Testis (tissue), 3 donors: ENCODE measurements around the gene L1CAM. TPM values are rescaled to one million over a fixed set of nuclear protein-coding genes. Genes with fewer than 3 reads are reported as not detected.

Experiments
- DNase-seq: peaks from one replicate; pipeline ENCODE4 v3.0.0-alpha.2; 2019
- H3K27ac ChIP-seq, 2 donors: fragments of 200-600 bp; sonication (generic); one replicate each; pipeline ENCODE4 v1.5.1; 2019
- H3K27me3 ChIP-seq: fragments of 200-600 bp; sonication (generic); one replicate; pipeline ENCODE4 v1.5.1; 2019
- H3K36me3 ChIP-seq: fragments of 200-600 bp; sonication (generic); one replicate; pipeline ENCODE4 v1.5.1; 2017; ENCODE audit warnings: low read depth; ENCODE audit errors: missing control alignments
- H3K4me1 ChIP-seq: fragments of 200-600 bp; sonication (generic); one replicate; pipeline ENCODE4 v1.5.1; 2019
- H3K4me3 ChIP-seq, 2 donors: fragments of 200-600 bp; sonication (generic); one replicate each; pipeline ENCODE4 v1.5.1; 2017 to 2019
- H3K9me3 ChIP-seq: fragments of 200-600 bp; sonication (generic); one replicate; pipeline ENCODE4 v1.5.1; 2017
- CTCF ChIP-seq, 3 experiments: fragments of 450-650 bp in 2 of 3; fragments of 200-600 bp in 1 of 3; sonication (generic) in 1 of 3; IDR thresholded peaks; one replicate each; pipeline ENCODE4 v1.5.1; 2016 to 2019; ENCODE audit warnings: antibody characterized with exemption in 3 of 3, mild to moderate bottlenecking in 2 of 3, moderate library complexity in 1 of 3
- POLR2A ChIP-seq: fragments of 450-650 bp; IDR thresholded peaks from one replicate; pipeline ENCODE4 v1.6.1; 2017; ENCODE audit warnings: antibody characterized with exemption, mild to moderate bottlenecking, moderate library complexity
- WGBS, 2 donors: methylation state at CpG; one replicate each; pipeline ENCODE4 v1.1.5; 2018; 5-methylcytosine and 5-hydroxymethylcytosine counted together
- intact Hi-C: fragments of 100-400 bp; cut with DNase I; formaldehyde crosslinking; loops from one replicate; pipeline ENCODE4 v1.15.1; 2023; ENCODE audit warnings: low total_unique reads
- polyA plus RNA-seq: library from polyadenylated mRNA; stranded (reverse); fragments of 350-450 nt; fragmentation: Illumina TruSeq; extraction: RNeasy Lipid Tissue Mini Kit (QIAGEN cat#74804); gene quantifications from one replicate; pipeline ENCODE4 v1.2.3, GENCODE V29; 2014; ENCODE audit warnings: low read depth, low replicate concordance; ENCODE audit not compliant: insufficient read depth
- total RNA-seq, 2 donors: library from RNA; depleted of rRNA; stranded (reverse); fragments of >200 nt; gene quantifications; one replicate each; pipeline ENCODE4 v1.2.3, GENCODE V29; 2016

Gene L1CAM
- total and polyA plus RNA-seq, 3 donors from 2014 or later, result 1.7 to 4.5 (median 2.5) TPM

GRCh38 chrX:153816831-153817690 is 68.9 kb downstream of the L1CAM start:
- no peak for DNase-seq
- Histone ChIP-seq H3K27ac (no peak overlapping the region), H3K27me3 (no peaks in the 10 kb centered on the region), H3K4me1 (no peaks in the 10 kb centered on the region), H3K36me3 (no peaks in the 10 kb centered on the region), H3K9me3 (no peaks in the 10 kb centered on the region), H3K4me3 (no peak overlapping the region)
- TF ChIP-seq POLR2A (no peak), CTCF (IDR thresholded peaks at IDR 0.05) (no peak)
- 70 to 82% methylated on average over 2 to 25 of the region's 25 CpGs for WGBS, 2 donors
- intact Hi-C loops, result no loop called here

GRCh38 chrX:153814591-153815315 is 71.2 kb downstream of the L1CAM start:
- TF ChIP-seq CTCF (IDR thresholded peaks at IDR 0.05), result no peak
- TF ChIP-seq POLR2A, result no peak
- Histone ChIP-seq H3K4me3 (no peak overlapping the region), H3K36me3 (no peaks in the 10 kb centered on the region), H3K4me1 (no peaks in the 10 kb centered on the region), H3K9me3 (no peaks in the 10 kb centered on the region), H3K27me3 (no peaks in the 10 kb centered on the region), H3K27ac (no peak overlapping the region)
- no peak for DNase-seq
- intact Hi-C loops, result no loop called here
- 84 to 86% methylated on average over 17 to 19 of the region's 19 CpGs for WGBS, 2 donors

- Histone ChIP-seq H3K27me3 (no peaks in the 10 kb centered on the region), H3K9me3 (no peaks in the 10 kb centered on the region), H3K4me3 (no peak overlapping the region), H3K4me1 (no peaks in the 10 kb centered on the region), H3K36me3 (no peaks in the 10 kb centered on the region), H3K27ac (no peak overlapping the region)
- WGBS, 2 donors, result 92 to 99% methylated on average over 4 to 5 of the region's 5 CpGs
- DNase-seq, result no peak
- no peak for TF ChIP-seq CTCF (IDR thresholded peaks at IDR 0.05)
- no peak for TF ChIP-seq POLR2A
- intact Hi-C loops, result no loop called here
Observed at GRCh38 chrX:153813161-153813560, 72.8 kb downstream of the L1CAM start.

GRCh38 chrX:153812220-153812619 is 73.8 kb downstream of the L1CAM start:
- Histone ChIP-seq H3K27ac (no peak overlapping the region), H3K36me3 (no peaks in the 10 kb centered on the region), H3K27me3 (no peaks in the 10 kb centered on the region), H3K4me3 (no peak overlapping the region), H3K4me1 (no peaks in the 10 kb centered on the region), H3K9me3 (no peaks in the 10 kb centered on the region)
- no peak for DNase-seq
- intact Hi-C loops, result no loop called here
- WGBS, 2 donors, result 49 to 74% methylated on average over 4 to 13 of the region's 14 CpGs
- TF ChIP-seq POLR2A, result no peak
- TF ChIP-seq CTCF (IDR thresholded peaks at IDR 0.05), result no peak

Other genes starting within 250 kb of the L1CAM start
- gene DUSP9, start 239.0 kb downstream of the L1CAM start, total RNA-seq, result 10 to 100 TPM in 1 of 2 donors, 1 to 10 TPM in 1; 6.2 to 10.2 TPM
- gene DUSP9, start 239.0 kb downstream of the L1CAM start, polyA plus RNA-seq, result 2.5 TPM
- 10 to 100 TPM; 41.0 to 51.5 TPM for gene PNCK, start 212.4 kb downstream of the L1CAM start, total RNA-seq
- 19.9 TPM for gene PNCK, start 212.4 kb downstream of the L1CAM start, polyA plus RNA-seq
- 100 to 1,000 TPM in 1 of 2 donors, 10 to 100 TPM in 1; 91.3 to 107 TPM for gene SLC6A8, start 198.2 kb downstream of the L1CAM start, total RNA-seq
- gene SLC6A8, start 198.2 kb downstream of the L1CAM start, polyA plus RNA-seq, result 73.5 TPM
- 100 to 1,000 TPM; 149 to 153 TPM for gene BCAP31, start 161.8 kb downstream of the L1CAM start, total RNA-seq
- gene BCAP31, start 161.8 kb downstream of the L1CAM start, polyA plus RNA-seq, result 222 TPM
- gene ABCD1, start 161.3 kb downstream of the L1CAM start, total RNA-seq, result 100 to 1,000 TPM in 1 of 2 donors, 10 to 100 TPM in 1; 84.4 to 112 TPM
- 34.3 TPM for gene ABCD1, start 161.3 kb downstream of the L1CAM start, polyA plus RNA-seq
- gene PLXNB3, start 121.9 kb downstream of the L1CAM start, total RNA-seq, result 10 to 100 TPM; 49.3 to 57.9 TPM
- gene PLXNB3, start 121.9 kb downstream of the L1CAM start, polyA plus RNA-seq, result 28.0 TPM
- 1 to 10 TPM in 1 of 2 donors, under 1 TPM in 1; 0.62 to 2.2 TPM for gene SRPK3, start 105.1 kb downstream of the L1CAM start, total RNA-seq
- 1.3 TPM for gene SRPK3, start 105.1 kb downstream of the L1CAM start, polyA plus RNA-seq
- gene IDH3G, start 91.8 kb downstream of the L1CAM start, total RNA-seq, result 10 to 100 TPM; 74.9 to 83.1 TPM
- gene IDH3G, start 91.8 kb downstream of the L1CAM start, polyA plus RNA-seq, result 52.4 TPM
- 100 to 1,000 TPM; 246 to 294 TPM for gene SSR4, start 91.5 kb downstream of the L1CAM start, total RNA-seq
- 275 TPM for gene SSR4, start 91.5 kb downstream of the L1CAM start, polyA plus RNA-seq
- 10 to 100 TPM; 13.5 to 17.2 TPM for gene PDZD4, start 55.6 kb downstream of the L1CAM start, total RNA-seq
- 11.2 TPM for gene PDZD4, start 55.6 kb downstream of the L1CAM start, polyA plus RNA-seq
- gene AVPR2, start 18.5 kb upstream of the L1CAM start, total RNA-seq, result 1 to 10 TPM in 1 of 2 donors, under 1 TPM in 1; 0.74 to 1.1 TPM
- 1.3 TPM for gene AVPR2, start 18.5 kb upstream of the L1CAM start, polyA plus RNA-seq
- 10 to 100 TPM; 34.6 to 41.3 TPM for gene ARHGAP4, start 40.1 kb upstream of the L1CAM start, total RNA-seq
- 25.6 TPM for gene ARHGAP4, start 40.1 kb upstream of the L1CAM start, polyA plus RNA-seq
- 10 to 100 TPM; 46.7 to 52.8 TPM for gene NAA10, start 48.9 kb upstream of the L1CAM start, total RNA-seq
- gene NAA10, start 48.9 kb upstream of the L1CAM start, polyA plus RNA-seq, result 33.9 TPM
- 1 to 10 TPM; 2.8 to 3.4 TPM for gene RENBP, start 58.5 kb upstream of the L1CAM start, total RNA-seq
- gene RENBP, start 58.5 kb upstream of the L1CAM start, polyA plus RNA-seq, result 4.8 TPM
- 100 to 1,000 TPM; 102 to 115 TPM for gene HCFC1, start 85.6 kb upstream of the L1CAM start, total RNA-seq
- 32.3 TPM for gene HCFC1, start 85.6 kb upstream of the L1CAM start, polyA plus RNA-seq
- gene TMEM187, start 86.6 kb upstream of the L1CAM start, total RNA-seq, result 10 to 100 TPM; 13.1 to 15.7 TPM
- gene TMEM187, start 86.6 kb upstream of the L1CAM start, polyA plus RNA-seq, result 6.1 TPM
- 10 to 100 TPM; 77.6 to 90.8 TPM for gene IRAK1, start 133.7 kb upstream of the L1CAM start, total RNA-seq
- 48.6 TPM for gene IRAK1, start 133.7 kb upstream of the L1CAM start, polyA plus RNA-seq
- gene MECP2, start 211.5 kb upstream of the L1CAM start, total RNA-seq, result 10 to 100 TPM; 85.4 to 86.4 TPM
- gene MECP2, start 211.5 kb upstream of the L1CAM start, polyA plus RNA-seq, result 25.0 TPM